ENCODE measurements around the gene FKBP11.

DNA sequence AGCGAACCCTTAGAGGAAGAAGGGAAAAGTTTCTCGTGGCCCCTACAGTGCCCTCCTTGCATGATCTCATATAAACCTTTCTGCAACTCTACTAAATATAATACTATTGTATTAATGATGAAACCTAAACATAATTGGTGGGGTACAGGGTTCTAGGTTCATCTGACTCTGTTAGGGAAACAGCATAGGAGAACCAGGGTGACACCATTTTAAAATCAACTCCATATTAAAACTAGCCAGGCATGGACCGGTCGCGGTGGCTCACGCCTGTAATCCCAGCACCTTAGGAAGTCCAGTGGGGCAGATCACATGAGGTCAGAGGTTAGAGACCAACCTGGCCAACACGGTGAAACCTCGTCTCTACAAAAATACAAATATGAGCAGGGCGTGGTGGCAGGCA, 44.6 kb downstream of the FKBP11 start:
- TF ChIP-seq, protein P1, sequence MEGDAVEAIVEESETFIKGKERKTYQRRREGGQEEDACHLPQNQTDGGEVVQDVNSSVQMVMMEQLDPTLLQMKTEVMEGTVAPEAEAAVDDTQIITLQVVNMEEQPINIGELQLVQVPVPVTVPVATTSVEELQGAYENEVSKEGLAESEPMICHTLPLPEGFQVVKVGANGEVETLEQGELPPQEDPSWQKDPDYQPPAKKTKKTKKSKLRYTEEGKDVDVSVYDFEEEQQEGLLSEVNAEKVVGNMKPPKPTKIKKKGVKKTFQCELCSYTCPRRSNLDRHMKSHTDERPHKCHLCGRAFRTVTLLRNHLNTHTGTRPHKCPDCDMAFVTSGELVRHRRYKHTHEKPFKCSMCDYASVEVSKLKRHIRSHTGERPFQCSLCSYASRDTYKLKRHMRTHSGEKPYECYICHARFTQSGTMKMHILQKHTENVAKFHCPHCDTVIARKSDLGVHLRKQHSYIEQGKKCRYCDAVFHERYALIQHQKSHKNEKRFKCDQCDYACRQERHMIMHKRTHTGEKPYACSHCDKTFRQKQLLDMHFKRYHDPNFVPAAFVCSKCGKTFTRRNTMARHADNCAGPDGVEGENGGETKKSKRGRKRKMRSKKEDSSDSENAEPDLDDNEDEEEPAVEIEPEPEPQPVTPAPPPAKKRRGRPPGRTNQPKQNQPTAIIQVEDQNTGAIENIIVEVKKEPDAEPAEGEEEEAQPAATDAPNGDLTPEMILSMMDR (IDR thresholded peaks at IDR 0.05; ENCODE audit: low read length), result no peak
- no peak for TF ChIP-seq EZH2 (optimal IDR thresholded peaks at IDR 0.05; ENCODE audit: low read depth, low read length)
- TF ChIP-seq EZH2phosphoT487 (IDR thresholded peaks at IDR 0.05; ENCODE audit: low read length), result no peak

Data from MM.1S (cell line).